ENCODE results near the gene PIP4P1. TPM values are rescaled to one million over a fixed set of nuclear protein-coding genes. Genes with fewer than 3 reads are reported as not detected.

The PIP4P1 gene
- total and polyA plus RNA-seq, 9 of the 15 experiments (the other 6 are each of a cell fraction or from before 2014, with no cell fraction given): 5.3 to 20.9 (median 10.7) TPM

DNA sequence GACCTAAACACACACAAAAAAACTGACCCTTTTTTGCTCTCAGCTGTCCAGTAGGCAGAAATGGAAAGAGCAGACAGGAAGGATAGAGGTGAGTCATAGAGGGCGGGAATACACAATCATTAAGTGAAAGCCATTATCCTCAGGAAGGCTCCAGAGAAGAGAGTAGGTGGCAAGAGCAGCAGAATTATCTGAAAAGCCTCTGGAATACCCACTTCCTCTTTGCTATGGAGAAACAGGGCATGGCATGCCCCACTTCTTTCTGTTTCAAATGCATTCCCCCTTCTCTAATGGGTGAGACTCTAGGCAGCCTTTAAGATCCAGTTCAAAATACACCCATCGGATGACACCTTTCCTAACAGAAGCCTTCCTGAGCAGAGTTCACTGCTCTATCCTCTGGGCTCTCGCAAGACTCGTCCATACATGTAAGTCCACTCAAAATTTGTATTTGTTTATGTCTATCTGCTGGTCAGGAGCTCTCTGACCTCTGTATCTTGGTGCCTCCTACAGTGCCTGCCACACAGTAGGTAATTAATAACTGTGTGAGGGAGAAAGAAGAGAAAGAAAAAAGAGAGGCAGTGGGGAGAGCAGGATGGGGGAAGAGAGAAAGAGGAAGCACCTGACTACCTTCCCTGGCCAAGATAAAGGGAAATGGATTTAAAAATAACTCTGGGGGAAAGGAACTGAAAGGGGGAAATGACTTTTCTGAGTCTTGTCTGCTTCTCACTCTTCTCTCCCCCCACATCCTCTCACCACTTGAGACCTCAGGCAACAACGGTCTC is 33.8 kb downstream of the PIP4P1 start (continued):
- TF ChIP-seq MED1 (CRISPR knock-in tag; IDR thresholded peaks at IDR 0.05; ENCODE audit: borderline replicate concordance) (no peak), MAFF (IDR thresholded peaks at IDR 0.05; ENCODE audit: low read length) (no peak), PRPF4 (IDR thresholded peaks at IDR 0.05; ENCODE audit: insufficient read depth, low read depth, low read length, poor library complexity, severe bottlenecking) (no peak), ZNF224 (CRISPR knock-in tag; IDR thresholded peaks at IDR 0.05) (no peak), JUN (IDR thresholded peaks at IDR 0.05; ENCODE audit: borderline replicate concordance, low read depth, low read length) (peak; percentile 37; the same call in 1 of the 2 replicates), JUN (CRISPR knock-in tag; IDR thresholded peaks at IDR 0.05; ENCODE audit: borderline replicate concordance) (no peak), SPI1 (IDR thresholded peaks at IDR 0.05; ENCODE audit: borderline replicate concordance, low read depth, low read length) (peak; percentile 87), TAF15 (IDR thresholded peaks at IDR 0.05; ENCODE audit: low read depth, low read length) (no peak), NFRKB (IDR thresholded peaks at IDR 0.05; ENCODE audit: low read depth) (peak; percentile 26; the same call in 1 of the 2 replicates), TCF3 (CRISPR knock-in tag; IDR thresholded peaks at IDR 0.05) (no peak), TAF7 (tag; IDR thresholded peaks at IDR 0.05) (no peak), SNRNP70 (optimal IDR thresholded peaks at IDR 0.05; ENCODE audit: low read depth, low read length) (no peak), FOXK1 (CRISPR knock-in tag; IDR thresholded peaks at IDR 0.05; ENCODE audit: borderline replicate concordance) (no peak), ZNF589 (CRISPR knock-in tag; IDR thresholded peaks at IDR 0.05; ENCODE audit: low read depth) (no peak), POLR2AphosphoS2 (IDR thresholded peaks at IDR 0.05; ENCODE audit: low read length) (no peak), ZNF436 (CRISPR knock-in tag; IDR thresholded peaks at IDR 0.05) (no peak)
- TF ChIP-seq, protein P1, sequence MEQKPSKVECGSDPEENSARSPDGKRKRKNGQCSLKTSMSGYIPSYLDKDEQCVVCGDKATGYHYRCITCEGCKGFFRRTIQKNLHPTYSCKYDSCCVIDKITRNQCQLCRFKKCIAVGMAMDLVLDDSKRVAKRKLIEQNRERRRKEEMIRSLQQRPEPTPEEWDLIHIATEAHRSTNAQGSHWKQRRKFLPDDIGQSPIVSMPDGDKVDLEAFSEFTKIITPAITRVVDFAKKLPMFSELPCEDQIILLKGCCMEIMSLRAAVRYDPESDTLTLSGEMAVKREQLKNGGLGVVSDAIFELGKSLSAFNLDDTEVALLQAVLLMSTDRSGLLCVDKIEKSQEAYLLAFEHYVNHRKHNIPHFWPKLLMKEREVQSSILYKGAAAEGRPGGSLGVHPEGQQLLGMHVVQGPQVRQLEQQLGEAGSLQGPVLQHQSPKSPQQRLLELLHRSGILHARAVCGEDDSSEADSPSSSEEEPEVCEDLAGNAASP (IDR thresholded peaks at IDR 0.05): no peak
- TF ChIP-seq, protein P2, sequence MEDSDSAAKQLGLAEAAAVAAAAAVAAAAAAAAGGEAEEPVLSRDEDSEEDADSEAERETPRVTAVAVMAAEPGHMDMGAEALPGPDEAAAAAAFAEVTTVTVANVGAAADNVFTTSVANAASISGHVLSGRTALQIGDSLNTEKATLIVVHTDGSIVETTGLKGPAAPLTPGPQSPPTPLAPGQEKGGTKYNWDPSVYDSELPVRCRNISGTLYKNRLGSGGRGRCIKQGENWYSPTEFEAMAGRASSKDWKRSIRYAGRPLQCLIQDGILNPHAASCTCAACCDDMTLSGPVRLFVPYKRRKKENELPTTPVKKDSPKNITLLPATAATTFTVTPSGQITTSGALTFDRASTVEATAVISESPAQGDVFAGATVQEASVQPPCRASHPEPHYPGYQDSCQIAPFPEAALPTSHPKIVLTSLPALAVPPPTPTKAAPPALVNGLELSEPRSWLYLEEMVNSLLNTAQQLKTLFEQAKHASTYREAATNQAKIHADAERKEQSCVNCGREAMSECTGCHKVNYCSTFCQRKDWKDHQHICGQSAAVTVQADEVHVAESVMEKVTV (CRISPR knock-in tag; IDR thresholded peaks at IDR 0.05): no peak
- TF ChIP-seq, protein P3, sequence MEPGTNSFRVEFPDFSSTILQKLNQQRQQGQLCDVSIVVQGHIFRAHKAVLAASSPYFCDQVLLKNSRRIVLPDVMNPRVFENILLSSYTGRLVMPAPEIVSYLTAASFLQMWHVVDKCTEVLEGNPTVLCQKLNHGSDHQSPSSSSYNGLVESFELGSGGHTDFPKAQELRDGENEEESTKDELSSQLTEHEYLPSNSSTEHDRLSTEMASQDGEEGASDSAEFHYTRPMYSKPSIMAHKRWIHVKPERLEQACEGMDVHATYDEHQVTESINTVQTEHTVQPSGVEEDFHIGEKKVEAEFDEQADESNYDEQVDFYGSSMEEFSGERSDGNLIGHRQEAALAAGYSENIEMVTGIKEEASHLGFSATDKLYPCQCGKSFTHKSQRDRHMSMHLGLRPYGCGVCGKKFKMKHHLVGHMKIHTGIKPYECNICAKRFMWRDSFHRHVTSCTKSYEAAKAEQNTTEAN (CRISPR knock-in tag; IDR thresholded peaks at IDR 0.05): no peak
- TF ChIP-seq, protein P4, sequence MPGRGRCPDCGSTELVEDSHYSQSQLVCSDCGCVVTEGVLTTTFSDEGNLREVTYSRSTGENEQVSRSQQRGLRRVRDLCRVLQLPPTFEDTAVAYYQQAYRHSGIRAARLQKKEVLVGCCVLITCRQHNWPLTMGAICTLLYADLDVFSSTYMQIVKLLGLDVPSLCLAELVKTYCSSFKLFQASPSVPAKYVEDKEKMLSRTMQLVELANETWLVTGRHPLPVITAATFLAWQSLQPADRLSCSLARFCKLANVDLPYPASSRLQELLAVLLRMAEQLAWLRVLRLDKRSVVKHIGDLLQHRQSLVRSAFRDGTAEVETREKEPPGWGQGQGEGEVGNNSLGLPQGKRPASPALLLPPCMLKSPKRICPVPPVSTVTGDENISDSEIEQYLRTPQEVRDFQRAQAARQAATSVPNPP (IDR thresholded peaks at IDR 0.05; ENCODE audit: borderline replicate concordance, insufficient read depth, insufficient read length): no peak
- TF ChIP-seq, protein P5, sequence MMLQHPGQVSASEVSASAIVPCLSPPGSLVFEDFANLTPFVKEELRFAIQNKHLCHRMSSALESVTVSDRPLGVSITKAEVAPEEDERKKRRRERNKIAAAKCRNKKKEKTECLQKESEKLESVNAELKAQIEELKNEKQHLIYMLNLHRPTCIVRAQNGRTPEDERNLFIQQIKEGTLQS (IDR thresholded peaks at IDR 0.05): peak; percentile 83
- TF ChIP-seq, protein P5 (CRISPR knock-in tag; conservative IDR thresholded peaks at IDR 0.05): no peak
